ENCODE results near the gene NYAP2.

GRCh38 chr2:225612636-225613035 is 213.1 kb downstream of the NYAP2 start:
- TF ChIP-seq CTCF (IDR thresholded peaks at IDR 0.05) (no peak), POLR2A (IDR thresholded peaks at IDR 0.05) (no peak)

Measured in uterus (tissue), 2 donors.